Measurements from ENCODE around the gene RXRB. TPM values are rescaled to one million over a fixed set of nuclear protein-coding genes. Genes with fewer than 3 reads are reported as not detected.

RXRB gene
- total RNA-seq, 1 donor from 2014 or later = 15.0 TPM

DNA sequence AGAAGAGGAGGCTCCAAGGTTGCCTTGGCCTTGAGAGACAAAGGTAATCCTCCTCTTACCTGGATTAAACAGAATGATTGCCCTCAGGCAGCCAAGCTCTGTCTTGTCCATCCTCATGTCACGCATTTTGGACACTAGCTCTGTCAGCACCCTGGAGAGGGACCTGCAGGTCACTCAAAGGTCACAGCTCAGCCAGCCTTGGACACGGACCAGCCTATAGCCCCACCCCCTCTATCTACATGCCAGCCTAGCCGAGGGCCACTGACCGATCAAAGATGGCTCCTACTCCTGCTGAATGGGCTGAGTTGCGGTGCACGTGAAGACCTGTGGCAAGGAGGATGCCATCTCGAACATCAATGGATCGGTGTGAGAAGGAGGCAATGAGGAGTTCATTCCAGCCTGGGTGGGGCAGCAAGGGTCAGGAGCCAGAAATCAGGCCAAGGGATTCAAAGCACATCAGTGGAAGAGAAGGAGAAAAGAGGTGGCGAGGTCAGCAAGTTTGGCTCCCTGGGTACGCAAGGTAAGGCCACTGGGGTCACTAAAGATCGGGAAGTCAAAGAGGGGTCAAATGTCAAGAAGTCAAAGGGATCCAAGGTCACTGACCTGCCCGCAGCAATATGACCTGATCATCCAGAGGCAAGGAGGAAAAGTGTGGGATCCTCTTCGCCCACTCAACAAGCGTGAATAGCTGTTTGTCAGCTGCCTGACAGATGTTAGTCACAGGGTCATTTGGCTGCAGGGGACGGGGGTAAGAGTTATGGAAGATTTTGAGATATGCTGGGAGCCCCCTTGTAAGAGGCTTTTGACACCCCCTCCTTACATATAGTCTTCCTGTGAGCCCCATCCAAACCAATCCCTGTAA is 4.9 kb downstream of the RXRB start:
- no peak overlapping the region for H3K4me3 ChIP-seq (ENCODE audit: low read depth, low read length)
- no peak for DNase-seq (ENCODE audit: low read depth)
- TF ChIP-seq, protein P1, sequence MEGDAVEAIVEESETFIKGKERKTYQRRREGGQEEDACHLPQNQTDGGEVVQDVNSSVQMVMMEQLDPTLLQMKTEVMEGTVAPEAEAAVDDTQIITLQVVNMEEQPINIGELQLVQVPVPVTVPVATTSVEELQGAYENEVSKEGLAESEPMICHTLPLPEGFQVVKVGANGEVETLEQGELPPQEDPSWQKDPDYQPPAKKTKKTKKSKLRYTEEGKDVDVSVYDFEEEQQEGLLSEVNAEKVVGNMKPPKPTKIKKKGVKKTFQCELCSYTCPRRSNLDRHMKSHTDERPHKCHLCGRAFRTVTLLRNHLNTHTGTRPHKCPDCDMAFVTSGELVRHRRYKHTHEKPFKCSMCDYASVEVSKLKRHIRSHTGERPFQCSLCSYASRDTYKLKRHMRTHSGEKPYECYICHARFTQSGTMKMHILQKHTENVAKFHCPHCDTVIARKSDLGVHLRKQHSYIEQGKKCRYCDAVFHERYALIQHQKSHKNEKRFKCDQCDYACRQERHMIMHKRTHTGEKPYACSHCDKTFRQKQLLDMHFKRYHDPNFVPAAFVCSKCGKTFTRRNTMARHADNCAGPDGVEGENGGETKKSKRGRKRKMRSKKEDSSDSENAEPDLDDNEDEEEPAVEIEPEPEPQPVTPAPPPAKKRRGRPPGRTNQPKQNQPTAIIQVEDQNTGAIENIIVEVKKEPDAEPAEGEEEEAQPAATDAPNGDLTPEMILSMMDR (conservative IDR thresholded peaks at IDR 0.05; ENCODE audit: low read depth, low read length) = no peak

DNA sequence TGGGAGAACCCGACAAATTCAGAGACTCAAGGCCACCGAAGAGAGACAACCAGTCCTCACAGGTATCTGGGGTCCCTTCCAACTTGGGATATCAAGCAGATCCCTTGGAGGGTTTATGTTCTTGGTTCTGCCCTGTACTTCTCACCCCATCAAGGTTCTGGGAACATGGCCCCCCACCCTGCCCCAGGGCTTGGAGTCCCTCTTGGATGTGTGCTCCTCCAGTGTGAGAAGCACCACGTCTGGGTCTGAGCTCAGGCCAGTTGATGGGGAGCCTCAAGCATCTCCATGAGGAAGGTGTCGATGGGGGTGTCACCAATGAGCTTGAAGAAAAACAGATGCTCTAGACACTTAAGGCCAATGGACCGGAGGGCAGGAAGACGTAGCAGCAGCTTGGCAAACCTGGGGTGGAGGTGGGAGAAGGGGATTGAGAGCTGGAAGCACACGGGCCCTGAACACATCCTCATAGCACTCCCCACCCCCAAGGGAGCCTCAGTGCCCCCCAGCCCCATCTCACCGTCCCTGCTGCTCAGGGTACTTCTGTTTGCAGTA is 6.0 kb downstream of the RXRB start:
- no peak for DNase-seq (ENCODE audit: low read depth)
- TF ChIP-seq, protein P1 (conservative IDR thresholded peaks at IDR 0.05; ENCODE audit: low read depth, low read length) = no peak
- no peak overlapping the region for H3K4me3 ChIP-seq (ENCODE audit: low read depth, low read length)

DNA sequence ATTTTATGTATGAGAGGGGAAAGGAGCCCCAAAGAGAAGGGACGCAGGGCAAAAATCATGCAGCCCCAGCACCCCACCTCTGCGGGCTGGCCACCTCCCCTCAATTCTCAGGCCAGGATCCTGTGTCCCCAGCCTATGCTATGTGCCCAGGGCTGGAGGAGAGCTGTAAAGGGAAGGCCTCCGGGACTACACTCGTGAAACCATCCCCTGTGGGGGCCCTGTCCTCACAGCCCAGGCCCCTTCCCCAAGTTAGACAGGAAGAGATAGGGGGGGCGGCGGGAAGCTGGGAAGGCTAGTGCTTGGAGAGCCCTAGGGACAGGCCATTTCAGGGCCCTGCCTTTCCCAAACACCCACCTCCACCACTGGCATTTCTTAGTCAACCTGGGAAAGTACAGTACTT is 6.8 kb downstream of the RXRB start:
- TF ChIP-seq, protein P1 (conservative IDR thresholded peaks at IDR 0.05; ENCODE audit: low read depth, low read length) = no peak
- H3K4me3 ChIP-seq (ENCODE audit: low read depth, low read length) = no peak overlapping the region
- DNase-seq (ENCODE audit: low read depth) = no peak

DNA sequence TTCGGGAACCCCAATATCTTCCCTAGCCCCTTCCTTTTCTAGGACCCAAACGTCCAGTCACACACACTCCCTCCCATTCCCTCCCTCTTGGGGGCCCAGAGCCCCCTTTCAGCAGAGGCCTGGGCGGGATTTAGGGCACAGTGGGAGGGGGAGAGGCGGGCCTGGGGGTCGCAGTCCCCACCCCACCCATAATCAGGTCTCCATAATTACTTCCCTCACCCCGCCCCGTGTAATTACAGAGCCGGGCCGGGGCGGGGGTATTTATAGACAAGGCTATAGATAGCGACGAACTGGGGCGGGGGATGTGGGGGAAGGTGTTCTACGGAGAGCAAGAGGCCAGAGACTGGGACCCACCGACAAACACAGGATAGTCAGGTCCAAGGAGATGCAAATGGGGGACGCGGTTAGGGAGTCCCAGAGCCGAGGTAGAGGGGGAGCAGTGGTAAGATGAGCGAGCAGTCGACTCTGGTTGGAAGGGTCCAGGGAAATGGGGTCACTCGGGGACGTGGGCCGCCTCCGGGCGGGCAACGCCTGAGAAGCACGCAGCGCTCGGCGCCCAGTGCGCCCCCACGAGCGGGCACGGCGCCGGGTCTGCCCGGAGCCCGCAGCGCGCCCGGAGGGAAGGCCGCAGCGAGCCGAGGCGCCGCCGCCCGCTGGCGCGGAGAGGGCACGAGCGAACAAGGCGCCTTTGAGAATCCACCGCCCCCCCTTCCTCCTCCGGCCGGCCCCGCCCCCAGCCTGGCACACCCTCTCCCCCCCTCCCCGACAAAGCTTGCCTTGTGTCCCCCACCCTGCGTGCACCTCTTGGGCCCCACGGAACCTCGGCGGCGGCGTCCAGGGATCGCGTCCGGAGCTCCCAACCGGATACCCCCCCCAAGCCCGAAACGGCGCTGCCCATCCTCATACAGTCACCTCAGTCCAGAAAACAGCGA is 7.5 kb downstream of the RXRB start:
- TF ChIP-seq, protein P1 (conservative IDR thresholded peaks at IDR 0.05; ENCODE audit: low read depth, low read length) = no peak
- DNase-seq (ENCODE audit: low read depth) = no peak
- peak overlapping the region; percentile 31 for H3K4me3 ChIP-seq (ENCODE audit: low read depth, low read length)

DNA sequence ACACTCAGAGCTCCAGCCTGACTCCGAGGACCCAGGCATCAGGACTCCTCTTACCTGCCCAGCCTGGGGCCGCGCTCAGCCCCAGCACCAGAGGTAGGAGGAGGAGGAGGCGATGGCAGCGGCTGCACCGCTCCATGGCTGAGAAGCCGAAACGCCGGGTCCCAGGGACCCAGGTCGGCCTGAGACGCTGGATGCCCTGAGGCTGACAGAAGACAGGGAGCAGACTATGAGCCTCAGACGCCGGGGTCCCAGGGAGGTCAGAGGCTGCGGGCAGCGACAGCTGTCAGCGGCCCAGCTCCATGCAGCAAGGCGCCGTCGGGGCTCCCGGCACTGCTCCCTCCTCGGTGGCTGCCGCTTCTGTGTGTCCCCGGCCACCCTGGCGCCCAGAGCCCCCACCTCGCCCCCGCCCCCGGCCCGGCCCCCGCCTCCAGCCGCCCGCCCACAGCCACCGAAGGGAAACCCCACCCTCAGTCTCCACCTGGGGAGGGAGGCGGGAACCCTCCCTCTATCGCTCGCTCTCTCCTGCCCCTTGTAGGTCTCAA is 8.3 kb downstream of the RXRB start, which contains the start of gene COL11A2:
TSS of gene COL11A2 (minus strand) at position 363 of the 542 bp plus-strand sequence. CDS start at position 136, 227 bp downstream.
- H3K4me3 ChIP-seq (ENCODE audit: low read depth, low read length) = peak within 1 kb of the TSS; percentile 31
- no peak for DNase-seq (ENCODE audit: low read depth)
- TF ChIP-seq, protein P1 (conservative IDR thresholded peaks at IDR 0.05; ENCODE audit: low read depth, low read length) = no peak

DNA sequence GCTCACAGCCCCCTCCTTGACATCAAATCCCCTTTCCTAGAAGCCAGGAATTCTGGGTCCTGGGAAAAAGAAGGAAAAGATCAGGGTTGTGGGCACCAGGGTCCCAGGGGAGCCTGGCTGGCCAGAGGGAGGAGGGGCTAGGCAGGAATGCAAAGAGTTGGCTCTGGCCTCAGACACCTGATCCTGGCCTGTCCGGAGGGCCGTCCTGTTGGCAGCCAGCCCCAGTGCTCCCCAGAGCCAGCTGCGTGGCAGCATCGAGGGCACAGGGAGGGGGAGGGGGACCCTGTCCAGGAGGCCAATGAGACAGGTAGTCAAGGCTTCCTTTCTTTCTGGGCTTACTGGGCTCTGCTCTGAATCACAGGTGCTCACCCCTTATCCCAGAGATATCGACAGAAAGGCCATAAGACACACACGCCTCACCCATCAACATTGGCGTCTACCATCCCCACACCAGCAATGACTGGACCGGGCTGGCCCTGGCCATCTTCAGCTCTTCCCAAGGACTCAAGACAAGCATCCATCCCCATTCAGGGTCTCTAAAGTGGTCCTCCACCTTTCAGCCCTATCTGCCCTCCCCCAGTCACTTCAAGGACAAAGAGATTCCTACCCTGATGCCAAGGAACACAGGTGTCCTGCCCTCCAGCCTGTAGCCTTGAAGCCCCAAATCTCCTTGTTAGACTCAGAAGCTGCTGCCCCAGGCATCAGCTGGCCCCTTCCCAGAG is 8.9 kb downstream of the RXRB start:
- H3K4me3 ChIP-seq (ENCODE audit: low read depth, low read length) = no peak overlapping the region
- no peak for DNase-seq (ENCODE audit: low read depth)
- TF ChIP-seq, protein P1 (conservative IDR thresholded peaks at IDR 0.05; ENCODE audit: low read depth, low read length) = no peak

All from epithelial cell of proximal tubule (primary cell).